Liver (tissue), 9 donors: Measurements from ENCODE around the gene OR6F1. TPM values are rescaled to one million over a fixed set of nuclear protein-coding genes. Genes with fewer than 3 reads are reported as not detected.
"Not testable (repeated sequence)": the region's sequence is repeated elsewhere in the genome, so short reads cannot be mapped to it uniquely, and the experiment has no call there.

ENCODE experiments used
- DNase-seq: peaks from one replicate; pipeline ENCODE4 v3.0.0-alpha.2; 2017; ENCODE audit warnings: low spot score
- H3K27ac ChIP-seq, 2 donors: one replicate each; pipeline ENCODE4 v1.7.0; 2013; ENCODE audit warnings: inconsistent platforms in 2 of 2, low read length in 2 of 2, control low read depth in 1 of 2, low read depth in 1 of 2, mild to moderate bottlenecking in 1 of 2
- H3K27me3 ChIP-seq, 4 donors: one replicate each; pipeline versions ENCODE4 v1.6.1 to v1.7.0; 2013; ENCODE audit warnings: low read length in 3 of 4, inconsistent platforms in 1 of 4, mild to moderate bottlenecking in 1 of 4, moderate library complexity in 1 of 4; ENCODE audit not compliant: control insufficient read depth in 4 of 4, insufficient read depth in 4 of 4
- H3K36me3 ChIP-seq, 4 donors: one replicate each; pipeline versions ENCODE4 v1.6.1 to v1.7.0; 2013; ENCODE audit warnings: low read length in 3 of 4, mild to moderate bottlenecking in 3 of 4, low read depth in 1 of 4, moderate library complexity in 1 of 4; ENCODE audit not compliant: control insufficient read depth in 4 of 4, insufficient read depth in 3 of 4
- H3K4me1 ChIP-seq, 4 donors: one replicate each; pipeline versions ENCODE4 v1.6.1 to v1.7.0; 2013; ENCODE audit warnings: low read length in 3 of 4, mild to moderate bottlenecking in 3 of 4, moderate library complexity in 1 of 4; ENCODE audit not compliant: control insufficient read depth in 4 of 4, insufficient read depth in 4 of 4
- H3K4me3 ChIP-seq, 3 donors: one replicate each; pipeline versions ENCODE4 v1.6.1 to v1.7.0; 2013; ENCODE audit warnings: low read length in 3 of 3, control low read depth in 1 of 3, low read depth in 1 of 3, mild to moderate bottlenecking in 1 of 3
- H3K9ac ChIP-seq, 2 donors: one replicate each; pipeline ENCODE4 v1.7.0; 2013; ENCODE audit warnings: low read length in 2 of 2, mild to moderate bottlenecking in 2 of 2, moderate library complexity in 2 of 2, control low read depth in 1 of 2, low read depth in 1 of 2
- H3K9me3 ChIP-seq, 4 donors: one replicate each; pipeline versions ENCODE4 v1.6.1 to v1.7.0; 2013; ENCODE audit warnings: low read length in 3 of 4; ENCODE audit not compliant: control insufficient read depth in 4 of 4
- EGR1 ChIP-seq, 2 donors: IDR thresholded peaks; 2 replicates each; pipeline ENCODE4 v1.6.1; 2016 to 2018; ENCODE audit warnings: antibody characterized with exemption in 2 of 2, low read depth in 2 of 2
- FOXA1 ChIP-seq: IDR thresholded peaks from 2 replicates; pipeline ENCODE4 v1.6.1; 2016; ENCODE audit warnings: antibody characterized with exemption
- FOXA2 ChIP-seq: IDR thresholded peaks from 2 replicates; pipeline ENCODE4 v1.6.1; 2016; ENCODE audit warnings: antibody characterized with exemption
- GABPA ChIP-seq, 2 donors: IDR thresholded peaks in 1 of 2; conservative IDR thresholded peaks in 1 of 2; 2 replicates each; pipeline ENCODE4 v1.6.1; 2016; ENCODE audit warnings: antibody characterized with exemption in 2 of 2, mild to moderate bottlenecking in 1 of 2, moderate library complexity in 1 of 2
- HNF4A ChIP-seq, 2 donors: conservative IDR thresholded peaks; 2 replicates each; pipeline ENCODE4 v1.6.1; 2016; ENCODE audit warnings: antibody characterized with exemption in 2 of 2, mild to moderate bottlenecking in 2 of 2
- HNF4G ChIP-seq: IDR thresholded peaks from 2 replicates; pipeline ENCODE4 v1.6.1; 2016; ENCODE audit warnings: antibody characterized with exemption
- NR2F2 ChIP-seq: IDR thresholded peaks from 2 replicates; pipeline ENCODE4 v1.6.1; 2016; ENCODE audit warnings: antibody characterized with exemption
- RAD21 ChIP-seq, 2 donors: IDR thresholded peaks; 2 replicates each; pipeline ENCODE4 v1.6.1; 2016; ENCODE audit warnings: antibody characterized with exemption in 2 of 2, mild to moderate bottlenecking in 2 of 2
- RXRA ChIP-seq, 2 donors: IDR thresholded peaks; 2 replicates each; pipeline ENCODE4 v1.6.1; 2017 to 2018; ENCODE audit warnings: antibody characterized with exemption in 2 of 2, mild to moderate bottlenecking in 1 of 2
- TAF1 ChIP-seq: conservative IDR thresholded peaks from 2 replicates; pipeline ENCODE4 v1.6.1; 2016; ENCODE audit warnings: antibody characterized with exemption, mild to moderate bottlenecking
- YY1 ChIP-seq: IDR thresholded peaks from 2 replicates; pipeline ENCODE4 v1.6.1; 2016; ENCODE audit warnings: antibody characterized with exemption, mild to moderate bottlenecking
- WGBS: extraction: QIAGEN DNeasy Blood & Tissue Kit; methylation state at CpG from one replicate; pipeline ENCODE4 v1.1.7; 2013; 5-methylcytosine and 5-hydroxymethylcytosine counted together
- polyA plus RNA-seq, 2 donors: library from polyadenylated mRNA; stranded (reverse) in 1 of 2; unstranded in 1 of 2; fragments of 200-250 nt in 1 of 2; fragments of >200 nt in 1 of 2; fragmentation: Nextera tagmentation in 1 of 2; extraction: Ambion mirVana in 1 of 2; gene quantifications; one replicate each; pipeline versions ENCODE4 v1.2.1 to v1.2.3, GENCODE V29; 2013 to 2015
- total RNA-seq, 2 donors: library from RNA; depleted of rRNA; stranded (reverse); fragments of >200 nt; gene quantifications; one replicate each; pipeline ENCODE4 v1.2.3, GENCODE V29; 2014
- TF ChIP-seq, protein P1 (sequence below): IDR thresholded peaks from 2 replicates; pipeline ENCODE4 v1.6.1; 2016; ENCODE audit warnings: antibody characterized with exemption
- TF ChIP-seq, protein P2 (sequence below): IDR thresholded peaks from 2 replicates; pipeline ENCODE4 v1.6.1; 2016; ENCODE audit warnings: antibody characterized with exemption
- TF ChIP-seq, protein P3 (sequence below): IDR thresholded peaks from 2 replicates; pipeline ENCODE4 v1.6.1; 2016; ENCODE audit warnings: antibody characterized with exemption
- TF ChIP-seq, protein P4 (sequence below): IDR thresholded peaks from 2 replicates; pipeline ENCODE4 v1.6.1; 2016; ENCODE audit warnings: antibody characterized with exemption, mild to moderate bottlenecking
- donor health status: healthy.
- donor health status: healthy.
- donor health status: healthy.
- donor health status: healthy.
- donor health status: healthy.

OR6F1 gene
- total and polyA plus RNA-seq, 4 donors: not detected

DNA sequence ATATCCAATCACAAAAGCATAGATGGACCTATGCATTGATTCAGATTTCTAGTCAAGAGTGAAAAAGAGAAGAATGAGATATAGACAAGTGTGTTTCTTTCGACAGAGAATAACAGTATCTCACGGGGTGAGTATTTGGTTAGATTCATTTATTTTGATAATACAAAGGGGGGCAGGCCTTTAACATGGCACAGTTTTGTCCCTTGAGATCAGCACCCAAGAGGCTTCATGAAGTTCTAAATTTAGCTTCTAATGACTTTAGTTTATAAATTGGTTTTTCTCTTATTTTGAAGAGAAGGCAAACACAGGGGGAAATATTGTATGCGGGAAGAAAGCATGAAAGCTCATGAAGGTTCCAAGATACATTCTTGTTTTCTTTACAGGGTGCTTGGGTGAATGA, 44.0 kb upstream of the OR6F1 start, which contains the start of gene OR1C1:
TSS of gene OR1C1 (minus strand) at position 101 of the 400 bp plus-strand sequence. CDS start 2,150 bp downstream, outside the sequence.
- WGBS: 94% methylated on average over 3 of the region's 3 CpGs
- DNase-seq: no peak
- H3K9me3 ChIP-seq: no peaks in the 10 kb centered on the region
- no peak within 1 kb of the TSS for H3K9ac ChIP-seq
- TF ChIP-seq NR2F2 (no peak), TAF1 (no peak), EGR1 (IDR thresholded peaks at IDR 0.05; ENCODE audit: low read depth in 2 of 2) (no peak), HNF4G (no peak), YY1 (no peak), FOXA2 (no peak), GABPA (IDR thresholded peaks at IDR 0.05 in 1 of 2, conservative IDR thresholded peaks at IDR 0.05 in 1 of 2) (no peak)
- TF ChIP-seq, protein P1, sequence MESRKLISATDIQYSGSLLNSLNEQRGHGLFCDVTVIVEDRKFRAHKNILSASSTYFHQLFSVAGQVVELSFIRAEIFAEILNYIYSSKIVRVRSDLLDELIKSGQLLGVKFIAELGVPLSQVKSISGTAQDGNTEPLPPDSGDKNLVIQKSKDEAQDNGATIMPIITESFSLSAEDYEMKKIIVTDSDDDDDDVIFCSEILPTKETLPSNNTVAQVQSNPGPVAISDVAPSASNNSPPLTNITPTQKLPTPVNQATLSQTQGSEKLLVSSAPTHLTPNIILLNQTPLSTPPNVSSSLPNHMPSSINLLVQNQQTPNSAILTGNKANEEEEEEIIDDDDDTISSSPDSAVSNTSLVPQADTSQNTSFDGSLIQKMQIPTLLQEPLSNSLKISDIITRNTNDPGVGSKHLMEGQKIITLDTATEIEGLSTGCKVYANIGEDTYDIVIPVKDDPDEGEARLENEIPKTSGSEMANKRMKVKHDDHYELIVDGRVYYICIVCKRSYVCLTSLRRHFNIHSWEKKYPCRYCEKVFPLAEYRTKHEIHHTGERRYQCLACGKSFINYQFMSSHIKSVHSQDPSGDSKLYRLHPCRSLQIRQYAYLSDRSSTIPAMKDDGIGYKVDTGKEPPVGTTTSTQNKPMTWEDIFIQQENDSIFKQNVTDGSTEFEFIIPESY: no peak
- TF ChIP-seq, protein P2, sequence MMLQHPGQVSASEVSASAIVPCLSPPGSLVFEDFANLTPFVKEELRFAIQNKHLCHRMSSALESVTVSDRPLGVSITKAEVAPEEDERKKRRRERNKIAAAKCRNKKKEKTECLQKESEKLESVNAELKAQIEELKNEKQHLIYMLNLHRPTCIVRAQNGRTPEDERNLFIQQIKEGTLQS: no peak
- TF ChIP-seq, protein P3, sequence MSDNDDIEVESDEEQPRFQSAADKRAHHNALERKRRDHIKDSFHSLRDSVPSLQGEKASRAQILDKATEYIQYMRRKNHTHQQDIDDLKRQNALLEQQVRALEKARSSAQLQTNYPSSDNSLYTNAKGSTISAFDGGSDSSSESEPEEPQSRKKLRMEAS: no peak
- no peak within 1 kb of the TSS for H3K4me3 ChIP-seq
- H3K4me1 ChIP-seq: no peaks in the 10 kb centered on the region
- H3K36me3 ChIP-seq: no peaks in the 10 kb centered on the region
- H3K27ac ChIP-seq: no peak within 1 kb of the TSS
- H3K27me3 ChIP-seq: no peaks in the 10 kb centered on the region

DNA sequence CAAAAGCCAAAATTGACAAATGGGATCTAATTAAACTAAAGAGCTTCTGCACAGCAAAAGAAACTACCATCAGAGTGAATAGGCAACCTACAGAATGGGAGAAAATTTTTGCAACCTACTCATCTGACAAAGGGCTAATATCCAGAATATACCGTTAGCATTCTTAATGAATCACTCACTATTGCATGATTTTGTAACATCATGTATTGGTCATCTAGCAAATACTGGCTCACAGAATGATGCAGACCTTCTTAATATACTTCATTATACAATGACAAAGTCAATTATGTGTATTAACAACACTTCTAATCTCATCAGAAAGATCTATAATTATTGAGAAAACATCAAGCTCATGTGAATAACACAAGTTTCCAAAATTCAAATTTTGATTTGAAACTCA, 37.9 kb upstream of the OR6F1 start:
- DNase-seq, H3K36me3 ChIP-seq, H3K4me1 ChIP-seq, H3K9me3 ChIP-seq, H3K9ac ChIP-seq, H3K27ac ChIP-seq, H3K4me3 ChIP-seq, H3K27me3 ChIP-seq: not testable (repeated sequence)
- 93% methylated on average over 1 of the region's 1 CpG for WGBS

DNA sequence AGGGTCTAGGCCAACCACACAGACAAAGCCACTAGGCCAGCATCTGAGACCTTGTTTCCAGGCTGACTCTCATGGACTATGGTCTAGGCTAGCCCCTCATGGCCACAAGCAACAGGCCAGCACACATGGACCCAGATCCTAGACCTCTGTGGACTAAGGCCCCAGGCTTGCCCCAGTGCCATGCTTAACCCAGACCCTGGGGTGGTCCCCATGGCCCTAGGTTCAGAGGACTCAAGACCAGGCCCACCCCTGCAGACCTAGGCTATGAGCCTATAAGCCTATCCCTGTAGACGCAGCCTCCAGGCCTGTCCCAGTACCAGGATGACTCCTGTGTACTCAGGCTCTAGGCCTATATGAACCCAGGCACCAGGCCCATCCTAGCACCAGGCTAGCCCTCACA, 33.4 kb upstream of the OR6F1 start:
- Histone ChIP-seq H3K27me3 (no peaks in the 10 kb centered on the region), H3K9ac (no peak overlapping the region), H3K36me3 (no peaks in the 10 kb centered on the region), H3K4me3 (peak overlapping the region in 1 of 3 donors; percentile 4), H3K4me1 (no peaks in the 10 kb centered on the region), H3K27ac (no peak overlapping the region), H3K9me3 (peaks cover 0 to 8% (median under 1%) of the 10 kb centered on the region in 4 donors)
- WGBS: 76% methylated on average over 1 of the region's 1 CpG
- no peak for DNase-seq
- TF ChIP-seq YY1: no peak
- no peak for TF ChIP-seq GABPA (IDR thresholded peaks at IDR 0.05 in 1 of 2, conservative IDR thresholded peaks at IDR 0.05 in 1 of 2)
- TF ChIP-seq RAD21 (IDR thresholded peaks at IDR 0.05): no peak
- TF ChIP-seq NR2F2: no peak
- TF ChIP-seq HNF4A (conservative IDR thresholded peaks at IDR 0.05): no peak
- TF ChIP-seq, protein P1: no peak
- TF ChIP-seq TAF1: no peak
- TF ChIP-seq, protein P4, sequence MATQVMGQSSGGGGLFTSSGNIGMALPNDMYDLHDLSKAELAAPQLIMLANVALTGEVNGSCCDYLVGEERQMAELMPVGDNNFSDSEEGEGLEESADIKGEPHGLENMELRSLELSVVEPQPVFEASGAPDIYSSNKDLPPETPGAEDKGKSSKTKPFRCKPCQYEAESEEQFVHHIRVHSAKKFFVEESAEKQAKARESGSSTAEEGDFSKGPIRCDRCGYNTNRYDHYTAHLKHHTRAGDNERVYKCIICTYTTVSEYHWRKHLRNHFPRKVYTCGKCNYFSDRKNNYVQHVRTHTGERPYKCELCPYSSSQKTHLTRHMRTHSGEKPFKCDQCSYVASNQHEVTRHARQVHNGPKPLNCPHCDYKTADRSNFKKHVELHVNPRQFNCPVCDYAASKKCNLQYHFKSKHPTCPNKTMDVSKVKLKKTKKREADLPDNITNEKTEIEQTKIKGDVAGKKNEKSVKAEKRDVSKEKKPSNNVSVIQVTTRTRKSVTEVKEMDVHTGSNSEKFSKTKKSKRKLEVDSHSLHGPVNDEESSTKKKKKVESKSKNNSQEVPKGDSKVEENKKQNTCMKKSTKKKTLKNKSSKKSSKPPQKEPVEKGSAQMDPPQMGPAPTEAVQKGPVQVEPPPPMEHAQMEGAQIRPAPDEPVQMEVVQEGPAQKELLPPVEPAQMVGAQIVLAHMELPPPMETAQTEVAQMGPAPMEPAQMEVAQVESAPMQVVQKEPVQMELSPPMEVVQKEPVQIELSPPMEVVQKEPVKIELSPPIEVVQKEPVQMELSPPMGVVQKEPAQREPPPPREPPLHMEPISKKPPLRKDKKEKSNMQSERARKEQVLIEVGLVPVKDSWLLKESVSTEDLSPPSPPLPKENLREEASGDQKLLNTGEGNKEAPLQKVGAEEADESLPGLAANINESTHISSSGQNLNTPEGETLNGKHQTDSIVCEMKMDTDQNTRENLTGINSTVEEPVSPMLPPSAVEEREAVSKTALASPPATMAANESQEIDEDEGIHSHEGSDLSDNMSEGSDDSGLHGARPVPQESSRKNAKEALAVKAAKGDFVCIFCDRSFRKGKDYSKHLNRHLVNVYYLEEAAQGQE: no peak
- TF ChIP-seq FOXA2: no peak
- no peak for TF ChIP-seq RXRA (IDR thresholded peaks at IDR 0.05)
- TF ChIP-seq EGR1 (IDR thresholded peaks at IDR 0.05; ENCODE audit: low read depth in 2 of 2): no peak
- no peak for TF ChIP-seq FOXA1
- TF ChIP-seq, protein P3: no peak
